GM23248 (cell line): ENCODE measurements around the gene H3-3A. TPM values are rescaled to one million over a fixed set of nuclear protein-coding genes. Genes with fewer than 3 reads are reported as not detected.

ENCODE experiments used
- DNase-seq: peaks from one replicate; pipeline ENCODE4 v3.0.0-alpha.2; 2015
- H2AFZ ChIP-seq: fragments of 200-600 bp; sonication (generic); 2 replicates; pipeline ENCODE4 v1.6.1; 2016; ENCODE audit warnings: antibody characterized with exemption
- H3F3A ChIP-seq: fragments of 200-600 bp; sonication (generic); 2 replicates; pipeline ENCODE4 v1.6.1; 2016; ENCODE audit warnings: mild to moderate bottlenecking, antibody characterized with exemption, mixed run types; ENCODE audit not compliant: insufficient read depth
- H3K27ac ChIP-seq: fragments of 200-600 bp; sonication (generic); 2 replicates; pipeline ENCODE4 v1.5.1; 2016; ENCODE audit warnings: mild to moderate bottlenecking
- H3K27me3 ChIP-seq: fragments of 200-600 bp; sonication (generic); replicated peaks from 2 replicates; pipeline ENCODE4 v1.6.1; 2016; ENCODE audit warnings: mild to moderate bottlenecking; ENCODE audit not compliant: insufficient read depth
- H3K36me3 ChIP-seq: fragments of 200-600 bp; sonication (generic); 2 replicates; pipeline ENCODE4 v1.6.1; 2016; ENCODE audit warnings: low read depth, mild to moderate bottlenecking
- H3K4me1 ChIP-seq: fragments of 200-600 bp; sonication (generic); 2 replicates; pipeline ENCODE4 v1.6.1; 2016; ENCODE audit warnings: mild to moderate bottlenecking; ENCODE audit not compliant: insufficient read depth
- H3K4me2 ChIP-seq: fragments of 200-600 bp; sonication (generic); one replicate; pipeline ENCODE4 v1.6.1; 2016; ENCODE audit warnings: mild to moderate bottlenecking; ENCODE audit not compliant: unreplicated experiment
- H3K4me3 ChIP-seq: fragments of 200-600 bp; sonication (generic); 2 replicates; pipeline ENCODE4 v1.5.1; 2016; ENCODE audit warnings: mild to moderate bottlenecking
- H3K79me2 ChIP-seq: fragments of 200-600 bp; sonication (generic); 2 replicates; pipeline ENCODE4 v1.6.1; 2016; ENCODE audit warnings: mild to moderate bottlenecking; ENCODE audit not compliant: insufficient read depth
- H3K9ac ChIP-seq: fragments of 200-600 bp; sonication (generic); 2 replicates; pipeline ENCODE4 v1.6.1; 2016; ENCODE audit warnings: mild to moderate bottlenecking
- H3K9me2 ChIP-seq: fragments of 200-600 bp; sonication (generic); 2 replicates; pipeline ENCODE4 v1.6.1; 2016; ENCODE audit warnings: mixed run types, mild to moderate bottlenecking, moderate library complexity; ENCODE audit not compliant: insufficient read depth
- H3K9me3 ChIP-seq: fragments of 200-600 bp; sonication (generic); one replicate; pipeline ENCODE4 v1.6.1; 2017; ENCODE audit warnings: low read depth
- H4K20me1 ChIP-seq: fragments of 200-600 bp; sonication (generic); 2 replicates; pipeline ENCODE4 v1.6.0; 2016; ENCODE audit not compliant: insufficient read depth
- EZH2 ChIP-seq: fragments of 200-600 bp; sonication (generic); IDR thresholded peaks from 2 replicates; pipeline ENCODE4 v1.6.1; 2018; ENCODE audit warnings: antibody characterized with exemption, mild to moderate bottlenecking; ENCODE audit not compliant: insufficient read depth, poor library complexity, severe bottlenecking
- EZH2phosphoT487 ChIP-seq: fragments of 200-600 bp; sonication (generic); IDR thresholded peaks from 2 replicates; pipeline ENCODE4 v1.6.1; 2018; ENCODE audit warnings: antibody characterized with exemption, moderate library complexity, mild to moderate bottlenecking, low read depth; ENCODE audit not compliant: insufficient read depth
- WGBS, 2 experiments: methylation state at CpG; one replicate each; pipeline ENCODE4 v1.1.6; 2015 to 2017; ENCODE audit warnings: low lambda C conversion rate in 2 of 2, low coverage in 1 of 2; ENCODE audit errors: missing lambda C conversion rate in 2 of 2; 5-methylcytosine and 5-hydroxymethylcytosine counted together
- in situ Hi-C: fragments of 300-500 bp; cut with MboI; formaldehyde crosslinking; loops from 2 replicates; pipeline ENCODE4 v1.15.0; 2020
- polyA plus RNA-seq: library from polyadenylated mRNA; unstranded; fragments of >200 nt; fragmentation: Nextera tagmentation; extraction: Ambion mirVana; gene quantifications from 2 replicates; pipeline ENCODE4 v1.2.1, GENCODE V29; 2016
- total RNA-seq: library from RNA; depleted of rRNA; stranded (reverse); fragments of >200 nt; shearing (Covaris generic); gene quantifications from 2 replicates; pipeline ENCODE4 v1.2.3, GENCODE V29; 2014

H3-3A gene
- total and polyA plus RNA-seq, 2 experiments from 2014 or later, result 212 to 264 TPM

DNA sequence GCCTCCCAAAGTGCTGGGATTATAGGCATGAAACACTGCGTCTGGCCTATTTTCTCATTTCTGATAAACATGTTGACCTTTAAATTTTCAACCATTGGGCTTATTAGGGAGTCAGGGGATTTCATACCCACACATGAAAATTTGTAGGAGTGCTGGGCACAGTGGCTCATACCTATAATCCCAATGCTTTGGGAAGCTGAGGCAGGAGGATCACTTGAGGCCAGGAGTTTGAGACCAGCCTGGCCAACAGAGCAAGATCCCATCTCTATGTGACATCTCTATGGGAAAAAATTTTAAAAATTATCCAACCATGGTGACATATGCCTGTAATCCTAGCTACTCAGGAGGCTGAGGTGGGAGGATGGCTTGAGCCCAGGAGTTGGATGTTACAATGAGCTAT lies 10.5 kb upstream of the H3-3A start:
- Histone ChIP-seq H3K4me3 (no peak overlapping the region), H3K36me3 (no peaks in the 10 kb centered on the region), H3K27ac (no peak overlapping the region), H3K4me2 (no peak overlapping the region), H3K27me3 (no peaks in the 10 kb centered on the region), H3K9me3 (no peaks in the 10 kb centered on the region), H4K20me1 (no peaks in the 10 kb centered on the region), H2AFZ (no peak overlapping the region), H3K4me1 (peaks cover 9% of the 10 kb centered on the region), H3K9ac (no peak overlapping the region), H3F3A (peaks cover 8% of the 10 kb centered on the region), H3K79me2 (no peaks in the 10 kb centered on the region), H3K9me2 (no peaks in the 10 kb centered on the region)
- WGBS, 2 experiments, result 94 to 96% methylated on average over 1 of the region's 1 CpG
- TF ChIP-seq EZH2, result no peak
- TF ChIP-seq EZH2phosphoT487, result no peak
- in situ Hi-C loops, result no loop called here
- no peak for DNase-seq

DNA sequence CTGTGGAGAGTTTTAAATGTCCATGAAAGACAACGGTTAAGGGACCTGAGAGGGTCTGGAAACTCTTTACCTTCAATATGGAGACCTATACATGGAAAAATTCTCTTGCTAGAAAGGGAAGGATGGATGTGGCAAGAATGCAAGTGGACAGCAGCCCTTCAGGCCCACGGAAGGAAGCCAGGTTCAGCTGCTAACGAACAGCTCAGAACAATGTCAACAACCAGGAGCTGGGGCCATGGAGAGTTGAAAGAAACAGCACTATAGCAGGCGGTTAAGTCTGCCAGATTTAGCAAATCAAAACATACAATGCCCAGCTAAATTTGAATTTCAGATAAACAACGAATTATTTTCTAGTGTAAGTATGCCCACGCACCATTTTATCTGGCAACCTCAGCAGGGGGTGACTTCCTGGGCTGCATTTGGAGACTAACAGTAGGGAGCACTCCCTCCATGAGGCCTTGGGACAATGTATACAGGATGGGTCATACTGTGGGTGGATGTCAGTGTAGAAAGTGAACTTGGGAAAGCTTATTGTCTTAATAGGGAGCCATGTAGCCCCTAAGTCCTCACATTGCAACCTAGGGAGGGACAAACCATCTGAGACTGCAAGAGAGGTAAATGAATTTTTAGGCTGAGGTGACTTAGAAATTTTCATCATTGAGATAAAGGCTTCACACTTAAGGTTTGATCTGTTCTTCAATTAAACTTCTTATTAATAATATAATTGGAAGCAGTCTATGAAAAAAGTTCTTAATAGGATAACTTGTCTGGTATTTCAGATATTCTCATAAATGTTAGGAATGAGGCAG lies 7.8 kb upstream of the H3-3A start:
- no peak for DNase-seq
- in situ Hi-C loops, result no loop called here
- 69 to 73% methylated on average over 6 of the region's 6 CpGs for WGBS, 2 experiments

DNA sequence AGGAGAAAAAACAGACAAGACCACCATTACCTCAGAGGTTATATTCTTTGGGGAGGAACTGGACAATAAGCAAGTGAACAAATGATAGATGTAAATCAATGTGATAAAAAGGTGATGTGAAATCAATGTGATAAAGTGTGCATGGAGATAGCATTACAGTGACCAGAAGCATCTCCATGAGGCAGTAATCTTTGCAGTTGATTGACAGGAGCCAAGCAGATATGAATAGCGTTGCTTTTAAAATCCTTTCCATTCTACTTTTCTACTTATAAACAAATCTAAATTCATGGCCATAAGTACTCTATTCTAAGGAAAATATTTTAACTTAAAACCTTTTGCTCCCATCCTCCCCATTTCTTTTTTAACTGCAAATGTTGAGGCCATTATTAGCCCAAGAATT lies 2.8 kb upstream of the H3-3A start:
- Histone ChIP-seq H3K9ac (no peak overlapping the region), H3K79me2 (peaks cover 16% of the 10 kb centered on the region), H3K9me3 (no peaks in the 10 kb centered on the region), H3K4me3 (no peak overlapping the region), H3F3A (peaks cover 27% of the 10 kb centered on the region), H3K27ac (no peak overlapping the region), H3K36me3 (no peaks in the 10 kb centered on the region), H3K9me2 (no peaks in the 10 kb centered on the region), H3K27me3 (no peaks in the 10 kb centered on the region), H3K4me1 (peaks cover 11% of the 10 kb centered on the region), H2AFZ (no peak overlapping the region), H4K20me1 (peaks cover 3% of the 10 kb centered on the region; the same call in 1 of the 2 replicates), H3K4me2 (no peak overlapping the region)
- DNase-seq, result no peak
- 96 to 100% methylated on average over 1 of the region's 1 CpG for WGBS, 2 experiments
- in situ Hi-C loops, result no loop called here
- TF ChIP-seq EZH2 (no peak), EZH2phosphoT487 (no peak)

More for the DNA sequence above, 7.8 kb upstream of the H3-3A start:
- no peaks in the 10 kb centered on the region for H4K20me1 ChIP-seq
- H3K4me2 ChIP-seq, result no peak overlapping the region
- no peaks in the 10 kb centered on the region for H3K36me3 ChIP-seq
- no peaks in the 10 kb centered on the region for H3F3A ChIP-seq
- H3K9me2 ChIP-seq, result no peaks in the 10 kb centered on the region
- no peak overlapping the region for H3K4me3 ChIP-seq
- TF ChIP-seq EZH2phosphoT487 (no peak), EZH2 (no peak)
- H3K27ac ChIP-seq, result no peak overlapping the region
- no peaks in the 10 kb centered on the region for H3K79me2 ChIP-seq
- no peak overlapping the region for H3K9ac ChIP-seq
- no peaks in the 10 kb centered on the region for H3K9me3 ChIP-seq
- no peaks in the 10 kb centered on the region for H3K4me1 ChIP-seq
- no peak overlapping the region for H2AFZ ChIP-seq
- H3K27me3 ChIP-seq, result no peaks in the 10 kb centered on the region

DNA sequence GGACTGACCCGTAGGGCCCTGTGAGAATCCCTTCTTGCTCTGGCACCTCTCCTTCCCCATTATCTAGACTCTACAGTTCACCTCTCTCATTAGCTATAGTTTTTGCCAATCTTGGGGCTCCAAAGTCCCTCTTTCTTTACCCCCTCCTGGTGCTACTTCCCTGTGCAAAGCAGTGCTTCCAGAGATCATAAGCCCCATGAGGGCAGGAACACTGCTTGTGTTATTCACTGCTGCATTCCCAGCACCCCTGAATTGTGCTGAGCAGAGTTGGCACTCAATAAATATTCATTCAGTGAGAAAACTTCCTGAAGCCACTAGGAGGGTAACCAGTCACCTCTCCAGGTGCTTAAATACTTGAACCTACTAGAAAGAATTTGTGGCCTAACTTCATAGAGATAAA lies 2.1 kb upstream of the H3-3A start:
- peaks cover 9% of the 10 kb centered on the region; the same call in 1 of the 2 replicates for H4K20me1 ChIP-seq
- WGBS, 2 experiments, result 94 to 100% methylated on average over 1 of the region's 1 CpG
- H3K27me3 ChIP-seq, result no peaks in the 10 kb centered on the region
- H3K9me3 ChIP-seq, result no peaks in the 10 kb centered on the region
- in situ Hi-C loops, result no loop called here
- H3K36me3 ChIP-seq, result no peaks in the 10 kb centered on the region
- H3K4me2 ChIP-seq, result no peak overlapping the region
- 0 out of 2 replicates have a peak overlapping the region, but pooled peaks have one; percentile 96 for H3K9ac ChIP-seq
- no peak overlapping the region for H2AFZ ChIP-seq
- no peaks in the 10 kb centered on the region for H3K9me2 ChIP-seq
- no peak for DNase-seq
- no peak overlapping the region for H3K27ac ChIP-seq
- H3F3A ChIP-seq, result peaks cover 31% of the 10 kb centered on the region
- H3K4me1 ChIP-seq, result peaks cover 18% of the 10 kb centered on the region
- TF ChIP-seq EZH2phosphoT487 (no peak), EZH2 (no peak)
- peaks cover 24% of the 10 kb centered on the region for H3K79me2 ChIP-seq
- H3K4me3 ChIP-seq, result no peak overlapping the region
